HG03175 (cell line): Measurements from ENCODE around the gene NDUFB4.
"Not testable (repeated sequence)": the region's sequence is repeated elsewhere in the genome, so short reads cannot be mapped to it uniquely, and the experiment has no call there.

Source experiments
- ATAC-seq: cut with Tn5 transposase; IDR thresholded peaks from one replicate; pipeline ENCODE4 v1.9.1; 2021; ENCODE audit warnings: mild to moderate bottlenecking, moderate library complexity; ENCODE audit not compliant: unreplicated experiment

Gene NDUFB4

GRCh38 chr3:120636795-120637401 is 40.8 kb downstream of the NDUFB4 start:
- no peak for ATAC-seq

GRCh38 chr3:120637851-120638559 is 41.9 kb downstream of the NDUFB4 start:
- ATAC-seq = no peak

GRCh38 chr3:120638820-120639219 is 42.7 kb downstream of the NDUFB4 start:
- ATAC-seq = not testable (repeated sequence)

- ATAC-seq = no peak
These were observed 44.1 kb downstream of the NDUFB4 start for GRCh38 chr3:120640231-120640630.

GRCh38 chr3:120641696-120642246 is 45.6 kb downstream of the NDUFB4 start:
- ATAC-seq = no peak

GRCh38 chr3:120642368-120642948 is 46.3 kb downstream of the NDUFB4 start:
- ATAC-seq = no peak

GRCh38 chr3:120645083-120645845 is 49.1 kb downstream of the NDUFB4 start:
- no peak for ATAC-seq

GRCh38 chr3:120646771-120647432 is 50.8 kb downstream of the NDUFB4 start:
- ATAC-seq = no peak

- no peak for ATAC-seq
These were observed 52.2 kb downstream of the NDUFB4 start for GRCh38 chr3:120648290-120648689.

GRCh38 chr3:120649830-120650233 is 53.7 kb downstream of the NDUFB4 start:
- ATAC-seq = no peak

GRCh38 chr3:120650311-120650710 is 54.2 kb downstream of the NDUFB4 start:
- ATAC-seq = no peak
